Stimulated activated CD4-positive, alpha-beta T cell treated with anti-CD3 and anti-CD28 coated beads, TNF-alpha, amount 100 ng/mL, for 1 hour (primary cell): ENCODE measurements around the gene ESR2.
"Not testable (repeated sequence)": the region's sequence is repeated elsewhere in the genome, so short reads cannot be mapped to it uniquely, and the experiment has no call there.

Experiments used
- DNase-seq, 3 donors: peaks; one replicate each; pipeline ENCODE4 v3.0.0-alpha.2; 2020; ENCODE audit warnings: low read depth in 3 of 3, low spot score in 1 of 3

ESR2 gene

DNA sequence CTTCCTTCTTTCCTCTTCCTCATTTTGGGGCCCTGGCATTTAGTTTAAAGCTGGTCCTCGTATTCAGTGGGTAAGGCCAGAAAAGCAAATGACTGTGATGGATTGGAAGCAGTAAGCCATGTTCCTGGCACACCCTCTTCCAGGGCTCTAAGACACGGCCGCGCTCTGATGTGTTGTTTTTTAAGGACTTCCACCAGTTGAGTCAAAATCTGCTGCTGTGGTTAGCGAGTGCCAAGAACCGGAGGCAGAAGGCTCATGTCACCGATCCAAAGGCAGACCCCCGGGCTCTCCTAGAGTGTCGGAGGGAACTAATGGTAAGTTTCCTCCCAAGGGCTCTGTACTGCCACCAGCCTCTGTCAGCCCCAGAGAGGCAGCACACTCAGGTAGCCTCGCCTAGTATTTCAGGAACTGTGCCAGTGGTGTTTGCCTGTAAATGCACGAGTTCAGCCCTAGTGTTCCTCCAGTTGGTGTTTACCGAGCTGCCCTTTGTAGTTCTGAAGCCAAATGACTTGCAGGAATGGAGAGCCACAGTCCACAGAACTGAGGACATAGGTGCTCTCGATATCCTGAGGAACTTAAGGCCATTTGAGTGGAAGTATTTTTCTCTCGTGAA is 72.7 kb downstream of the ESR2 start:
- DNase-seq: no peak

DNA sequence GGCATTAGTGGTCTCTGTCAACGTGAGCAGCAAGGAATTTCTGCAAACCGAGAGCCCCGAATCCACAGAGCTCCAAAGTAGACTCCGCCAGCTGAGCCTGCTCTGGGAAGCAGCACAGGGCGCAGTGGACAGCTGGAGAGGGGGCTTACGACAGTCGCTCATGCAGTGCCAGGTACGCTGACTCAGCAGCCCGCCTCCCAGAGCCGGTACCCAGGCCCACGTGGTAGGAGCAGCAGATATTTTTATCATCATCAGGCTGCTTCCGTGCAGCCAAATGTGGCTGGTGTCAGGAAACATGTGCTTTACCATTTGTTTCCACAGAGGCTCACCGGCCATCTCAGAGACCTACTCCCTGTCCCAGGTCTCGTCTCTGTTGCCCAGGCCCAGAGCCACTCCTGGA is 73.7 kb downstream of the ESR2 start:
- DNase-seq: no peak

- no peak for DNase-seq
These were observed 74.1 kb downstream of the ESR2 start for GRCh38 chr14:64220056-64220455.

DNA sequence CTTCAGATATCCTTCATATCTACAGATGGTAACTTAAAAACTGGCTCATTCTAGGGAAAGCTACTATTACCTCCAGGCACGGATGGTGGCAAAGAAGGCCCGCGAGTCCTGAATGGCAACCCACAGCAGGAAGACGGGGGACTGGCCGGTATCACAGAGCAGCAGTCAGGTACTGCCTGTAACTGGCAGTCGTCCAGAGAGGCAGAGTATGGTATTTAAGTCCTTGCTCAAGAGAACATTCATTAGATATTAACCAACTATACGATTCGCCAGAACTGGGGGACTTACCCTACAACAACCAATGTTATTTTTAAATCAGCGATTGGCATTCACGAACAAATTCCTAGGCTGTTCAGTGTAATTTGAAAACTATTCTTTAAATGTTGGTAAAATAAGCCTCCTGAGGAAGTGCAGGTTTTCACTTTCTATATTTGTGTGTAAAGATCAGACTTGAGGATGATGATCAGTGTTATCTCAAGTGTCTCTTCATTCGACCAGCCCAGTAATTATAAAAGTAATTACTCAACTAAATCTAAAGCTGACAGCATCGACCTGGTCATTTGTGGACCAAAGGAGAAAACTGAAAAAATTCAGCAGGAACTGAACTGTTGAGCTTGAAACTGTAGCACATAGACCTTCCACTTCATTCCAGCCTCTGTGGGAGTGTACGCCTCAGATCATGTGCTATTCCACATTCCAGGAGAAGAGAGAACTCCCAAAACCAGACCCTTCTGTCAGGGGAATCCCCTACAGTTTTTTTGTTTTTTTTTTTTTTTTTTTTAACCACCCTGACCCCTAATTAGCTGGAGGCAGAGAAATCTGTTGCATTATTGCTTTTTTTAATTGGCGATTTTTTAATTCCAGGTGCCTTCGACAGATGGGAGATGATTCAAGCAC is 75.6 kb downstream of the ESR2 start:
- no peak for DNase-seq

DNA sequence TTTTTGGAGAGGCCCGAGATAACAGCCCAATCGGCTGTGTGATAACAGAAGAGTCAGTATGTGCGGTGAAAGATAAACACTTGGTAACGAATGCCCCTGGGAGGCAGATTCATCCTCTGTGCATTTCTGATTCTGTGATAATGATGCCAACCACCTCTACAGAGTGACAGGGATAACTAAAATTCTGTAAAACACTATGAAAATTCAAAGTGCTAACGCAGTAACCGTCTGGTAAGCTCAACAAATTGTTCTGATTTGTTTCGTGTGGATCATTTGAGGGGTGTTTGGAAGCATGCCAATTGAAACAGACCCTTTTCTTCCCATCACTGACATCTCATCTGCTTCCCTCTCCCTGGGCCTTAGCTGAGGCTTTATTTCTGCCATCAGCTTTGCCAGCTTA is 76.3 kb downstream of the ESR2 start:
- no peak for DNase-seq

- no peak for DNase-seq
These were observed 76.9 kb downstream of the ESR2 start for GRCh38 chr14:64217308-64217707.

DNA sequence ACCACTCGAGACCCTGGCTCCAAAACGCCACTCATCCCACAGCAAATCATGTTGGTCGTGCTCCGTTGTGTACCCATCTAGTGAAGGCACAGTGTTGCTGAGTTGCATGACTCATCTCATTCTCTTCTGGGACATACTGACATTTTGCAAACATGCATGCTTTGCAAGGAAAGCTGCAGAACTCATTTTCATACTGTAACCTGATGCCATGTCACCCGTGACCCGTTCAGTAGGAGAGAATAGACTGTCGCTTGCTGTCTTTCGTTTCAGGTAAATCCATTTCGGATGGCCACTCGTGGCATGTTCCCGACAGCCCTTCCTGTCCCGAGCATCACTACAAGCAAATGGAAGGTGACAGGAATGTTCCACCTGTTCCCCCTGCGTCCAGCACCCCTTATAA is 78.2 kb downstream of the ESR2 start:
- no peak for DNase-seq

- no peak for DNase-seq
These were observed 78.9 kb downstream of the ESR2 start for GRCh38 chr14:64215274-64215673.

- no peak for DNase-seq
These were observed 80.2 kb downstream of the ESR2 start for GRCh38 chr14:64213853-64214570.

DNA sequence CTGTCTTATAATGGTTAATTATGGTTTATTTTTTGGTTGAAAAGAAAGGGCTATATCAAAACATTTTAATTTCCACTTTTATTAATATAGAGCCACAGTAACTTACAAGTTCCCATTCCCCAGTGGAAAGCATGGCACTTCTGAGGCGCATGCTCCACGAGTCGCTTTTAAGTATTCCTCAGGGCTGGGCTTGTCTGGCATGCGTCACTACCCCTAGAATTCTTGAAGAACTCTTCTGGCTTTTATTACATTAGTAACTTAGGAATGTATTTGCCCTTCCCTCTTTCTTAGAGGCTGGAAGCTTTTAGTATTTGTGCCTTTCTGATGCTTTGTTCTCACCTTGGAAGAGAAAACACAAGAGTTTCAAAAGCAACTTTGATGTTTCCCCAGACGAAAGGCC is 81.1 kb downstream of the ESR2 start:
- DNase-seq: no peak

GRCh38 chr14:64212666-64213065 is 81.5 kb downstream of the ESR2 start:
- no peak for DNase-seq

DNA sequence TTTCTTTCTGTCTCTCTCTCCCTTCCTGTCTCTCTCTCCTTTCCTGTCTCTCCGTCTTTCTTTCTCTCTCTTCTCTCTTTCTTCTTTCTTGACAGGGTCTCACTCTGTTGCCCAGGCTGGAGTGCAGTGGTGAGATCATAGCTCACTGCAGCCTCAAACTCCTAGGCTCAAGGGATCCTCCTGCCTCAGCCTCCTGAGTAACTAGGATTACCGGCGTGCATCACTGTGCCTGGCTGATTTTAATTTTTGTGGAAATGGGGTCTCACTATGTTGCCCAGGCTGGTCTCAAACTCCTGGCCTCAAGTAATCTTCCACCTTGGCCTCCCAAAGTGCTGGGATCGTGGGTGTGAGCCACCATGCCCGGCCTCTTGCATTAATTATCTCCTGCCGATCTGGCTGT is 83.3 kb downstream of the ESR2 start:
- DNase-seq: not testable (repeated sequence)

DNA sequence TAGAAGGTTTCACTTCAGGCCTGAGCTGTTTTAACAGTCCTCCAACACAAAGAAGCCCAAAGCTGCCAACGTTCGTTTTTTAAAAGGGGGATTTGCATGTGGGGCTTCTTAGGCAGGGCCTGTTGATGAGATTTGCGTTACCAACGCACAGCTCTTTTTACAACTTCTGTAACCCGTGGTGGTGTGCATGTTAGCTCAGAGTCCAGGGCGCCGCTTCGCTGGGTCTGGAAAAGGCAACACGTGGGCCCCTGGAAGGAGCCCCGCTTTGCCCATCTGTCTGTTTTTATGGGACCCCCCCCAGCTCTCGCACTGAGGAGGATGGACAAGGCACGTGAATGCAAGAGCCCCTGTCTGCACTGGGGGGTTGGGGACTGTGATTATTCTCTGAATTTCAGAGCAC is 84.0 kb downstream of the ESR2 start:
- no peak for DNase-seq

DNA sequence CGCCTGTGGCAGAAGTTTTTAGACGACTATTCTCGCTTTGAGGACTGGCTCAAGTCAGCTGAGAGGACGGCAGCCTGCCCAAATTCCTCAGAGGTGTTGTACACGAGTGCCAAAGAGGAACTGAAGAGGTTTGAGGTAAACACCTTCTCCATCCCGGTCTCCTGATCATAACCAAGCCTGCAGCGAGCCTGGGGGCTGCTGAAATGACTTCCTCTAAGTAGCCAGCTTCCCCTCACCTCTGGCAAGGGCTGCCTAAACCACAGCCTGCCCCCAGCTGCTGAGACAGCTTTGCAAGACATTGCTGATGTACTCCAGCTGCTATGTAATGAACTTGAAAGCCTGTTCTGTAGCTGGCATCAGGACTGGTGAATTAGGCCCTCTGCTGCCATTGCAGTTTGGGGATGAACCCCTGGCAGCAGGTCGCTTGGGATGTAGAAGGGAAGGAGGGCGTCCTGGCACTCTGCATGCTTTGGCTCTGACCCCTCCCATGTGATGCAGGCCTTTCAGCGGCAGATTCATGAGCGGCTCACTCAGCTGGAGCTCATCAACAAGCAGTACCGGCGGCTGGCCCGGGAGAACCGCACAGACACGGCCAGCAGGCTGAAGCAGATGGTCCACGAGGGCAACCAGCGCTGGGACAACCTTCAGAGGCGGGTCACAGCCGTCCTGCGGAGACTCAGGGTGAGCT is 84.6 kb downstream of the ESR2 start:
- no peak for DNase-seq

DNA sequence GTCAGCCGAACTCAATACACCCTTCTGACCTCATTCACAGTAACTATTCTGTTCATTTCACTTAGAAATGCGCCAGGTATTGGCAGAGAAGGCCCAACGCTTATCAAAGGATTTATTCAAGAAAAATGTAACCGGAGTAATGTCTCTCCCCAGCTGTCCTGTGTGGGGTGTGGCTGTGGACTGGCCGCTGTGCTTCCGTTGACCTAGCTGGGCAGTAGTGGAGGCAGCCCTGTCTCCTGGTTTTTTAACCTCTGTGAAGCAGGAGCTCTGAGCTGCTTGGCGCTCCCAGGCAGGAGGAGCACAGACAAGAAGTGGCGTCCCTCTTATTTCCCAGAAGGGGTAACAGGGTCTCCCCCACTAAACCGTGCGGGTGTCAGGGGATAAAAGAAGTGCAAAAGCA is 85.2 kb downstream of the ESR2 start:
- no peak for DNase-seq

DNA sequence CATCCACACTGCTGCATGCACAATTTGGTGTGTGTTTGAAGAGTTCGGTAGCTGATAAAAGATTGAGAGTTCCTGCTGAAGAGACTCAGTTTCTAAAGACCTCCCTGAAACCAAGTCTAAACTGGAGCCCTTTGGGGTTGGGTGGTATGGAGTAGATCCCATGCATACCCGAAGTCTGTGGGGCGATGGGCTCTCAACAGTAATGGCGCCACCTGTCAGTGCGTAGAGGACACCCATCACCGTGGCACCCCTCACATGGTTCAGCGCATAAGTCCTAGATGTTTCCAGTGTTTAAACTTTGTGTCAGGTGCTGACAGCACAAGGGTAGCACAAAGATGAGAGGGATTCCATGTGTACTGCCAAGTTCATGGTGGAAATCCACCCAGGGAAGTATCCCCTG is 85.9 kb downstream of the ESR2 start:
- no peak for DNase-seq

- DNase-seq: no peak
These were observed 90.7 kb downstream of the ESR2 start for GRCh38 chr14:64203366-64204006.

- DNase-seq: no peak
These were observed 91.5 kb downstream of the ESR2 start for GRCh38 chr14:64202716-64203115.

- DNase-seq: no peak
These were observed 92.1 kb downstream of the ESR2 start for GRCh38 chr14:64201921-64202545.

DNA sequence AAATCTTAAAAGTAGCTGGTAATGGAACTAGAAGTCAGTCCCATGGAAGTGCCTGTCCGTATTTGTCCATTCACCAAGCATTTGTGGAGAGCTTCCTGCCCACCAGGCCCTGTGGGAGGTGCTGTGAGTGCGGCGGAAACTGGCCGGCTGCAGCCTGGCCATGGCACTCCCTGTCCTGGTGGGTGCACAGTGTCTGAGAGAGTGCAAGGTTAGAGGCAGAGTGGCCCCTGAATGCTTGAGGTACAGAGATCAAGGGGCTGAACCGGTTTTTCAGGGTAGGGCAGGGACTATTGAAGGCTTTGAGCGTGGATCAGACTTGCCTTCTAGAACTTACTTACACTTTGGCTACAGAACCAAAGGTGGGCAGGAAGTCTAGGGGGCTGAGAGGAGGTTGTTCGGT is 92.9 kb downstream of the ESR2 start:
- no peak for DNase-seq

DNA sequence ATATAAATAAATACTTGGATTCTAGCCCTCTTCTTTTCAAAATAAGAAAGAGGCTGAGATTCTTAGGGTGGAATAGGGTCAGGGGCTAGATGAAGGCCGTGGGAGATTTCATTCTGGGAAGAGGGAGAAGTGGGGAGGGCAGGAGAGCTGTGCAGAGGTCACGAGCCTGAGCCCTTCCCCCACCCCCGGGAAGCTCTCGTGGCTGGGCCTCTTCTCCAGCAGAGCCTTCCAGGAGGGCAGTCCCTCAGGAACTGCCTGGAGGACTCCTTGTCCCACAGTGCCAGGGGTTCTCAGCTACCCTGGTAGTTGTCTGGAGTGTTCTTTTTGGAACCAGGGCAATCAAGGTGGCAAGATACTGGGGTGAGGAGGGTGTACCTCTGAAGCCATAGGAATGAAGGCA is 94.0 kb downstream of the ESR2 start:
- DNase-seq: no peak
